Vagina (tissue), 2 donors: Measurements from ENCODE around the gene GLMP.

Experiments
- POLR2A ChIP-seq, 2 donors: fragments of 450-650 bp; IDR thresholded peaks; one replicate each; pipeline ENCODE4 v1.6.1; 2017; ENCODE audit warnings: antibody characterized with exemption in 2 of 2, mild to moderate bottlenecking in 2 of 2, moderate library complexity in 2 of 2
- POLR2AphosphoS5 ChIP-seq, 2 donors: sonication (generic); formaldehyde crosslinking; IDR thresholded peaks; one replicate each; pipeline ENCODE4 v1.9.0; 2017; ENCODE audit warnings: antibody characterized with exemption in 2 of 2, mild to moderate bottlenecking in 2 of 2, low read depth in 1 of 2; ENCODE audit not compliant: insufficient read depth in 1 of 2
- TF ChIP-seq, protein P1 (sequence below), 3 experiments: fragments of 450-650 bp in 2 of 3; fragments of 200-600 bp in 1 of 3; sonication (generic) in 1 of 3; IDR thresholded peaks; one replicate each; pipeline ENCODE4 v1.5.1; 2017 to 2019; ENCODE audit warnings: antibody characterized with exemption in 3 of 3, mild to moderate bottlenecking in 2 of 3, moderate library complexity in 2 of 3

DNA sequence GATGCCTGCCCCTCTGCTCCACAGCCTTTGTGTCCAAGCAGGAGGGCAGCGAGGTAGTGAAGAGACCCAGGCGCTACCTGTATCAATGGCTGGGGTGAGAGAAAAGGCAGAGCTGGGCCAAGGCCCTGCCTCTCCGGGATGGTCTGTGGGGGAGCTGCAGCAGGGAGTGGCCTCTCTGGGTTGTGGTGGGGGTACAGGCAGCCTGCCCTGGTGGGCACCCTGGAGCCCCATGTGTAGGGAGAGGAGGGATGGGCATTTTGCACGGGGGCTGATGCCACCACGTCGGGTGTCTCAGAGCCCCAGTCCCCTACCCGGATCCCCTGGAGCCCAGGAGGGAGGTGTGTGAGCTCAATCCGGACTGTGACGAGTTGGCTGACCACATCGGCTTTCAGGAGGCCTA, 52.7 kb downstream of the GLMP start:
- TF ChIP-seq, protein P1, sequence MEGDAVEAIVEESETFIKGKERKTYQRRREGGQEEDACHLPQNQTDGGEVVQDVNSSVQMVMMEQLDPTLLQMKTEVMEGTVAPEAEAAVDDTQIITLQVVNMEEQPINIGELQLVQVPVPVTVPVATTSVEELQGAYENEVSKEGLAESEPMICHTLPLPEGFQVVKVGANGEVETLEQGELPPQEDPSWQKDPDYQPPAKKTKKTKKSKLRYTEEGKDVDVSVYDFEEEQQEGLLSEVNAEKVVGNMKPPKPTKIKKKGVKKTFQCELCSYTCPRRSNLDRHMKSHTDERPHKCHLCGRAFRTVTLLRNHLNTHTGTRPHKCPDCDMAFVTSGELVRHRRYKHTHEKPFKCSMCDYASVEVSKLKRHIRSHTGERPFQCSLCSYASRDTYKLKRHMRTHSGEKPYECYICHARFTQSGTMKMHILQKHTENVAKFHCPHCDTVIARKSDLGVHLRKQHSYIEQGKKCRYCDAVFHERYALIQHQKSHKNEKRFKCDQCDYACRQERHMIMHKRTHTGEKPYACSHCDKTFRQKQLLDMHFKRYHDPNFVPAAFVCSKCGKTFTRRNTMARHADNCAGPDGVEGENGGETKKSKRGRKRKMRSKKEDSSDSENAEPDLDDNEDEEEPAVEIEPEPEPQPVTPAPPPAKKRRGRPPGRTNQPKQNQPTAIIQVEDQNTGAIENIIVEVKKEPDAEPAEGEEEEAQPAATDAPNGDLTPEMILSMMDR (IDR thresholded peaks at IDR 0.05) = no peak
- no peak for TF ChIP-seq POLR2A (IDR thresholded peaks at IDR 0.05)
- TF ChIP-seq POLR2AphosphoS5 (IDR thresholded peaks at IDR 0.05; ENCODE audit: insufficient read depth in 1 of 2, low read depth in 1 of 2) = no peak
